ENCODE results near the gene FOXC2. TPM values are rescaled to one million over a fixed set of nuclear protein-coding genes. Genes with fewer than 3 reads are reported as not detected.

FOXC2 gene
- total RNA-seq, 4 donors from 2014 or later: 0.09 to 0.57 (median 0.40) TPM

DNA sequence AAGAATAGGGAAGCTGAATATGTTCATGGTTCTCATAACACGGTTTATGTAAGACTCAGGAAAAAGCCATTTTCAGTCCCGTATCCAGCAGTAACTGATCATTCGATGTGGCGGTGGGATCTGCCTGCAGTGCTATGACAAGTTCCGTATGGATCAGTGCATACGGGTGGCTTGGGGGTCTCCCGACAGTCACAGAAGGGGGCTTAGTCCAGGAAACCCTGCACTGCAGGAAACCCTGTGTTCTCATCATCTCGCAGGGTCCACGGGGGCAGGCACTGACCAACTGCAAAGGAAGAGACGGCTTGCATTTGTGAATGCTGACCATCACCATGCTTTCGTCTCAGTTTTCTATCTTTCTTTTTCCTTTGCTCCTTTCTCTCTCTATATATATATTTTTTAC lies 19.3 kb upstream of the FOXC2 start:
- DNase-seq: no peak
- Histone ChIP-seq H3K4me3 (no peak overlapping the region), H3K4me1 (no peaks in the 10 kb centered on the region), H3K36me3 (peaks cover 6 to 100% (median 12%) of the 10 kb centered on the region in 3 donors), H3K27ac (no peak overlapping the region), H3K27me3 (no peaks in the 10 kb centered on the region), H3K9me3 (no peaks in the 10 kb centered on the region)
- TF ChIP-seq CTCF (IDR thresholded peaks at IDR 0.05) (no peak), POLR2A (IDR thresholded peaks at IDR 0.05) (no peak)
- WGBS, 2 donors: 95 to 97% methylated on average over 11 of the region's 11 CpGs
- intact Hi-C loops (cut with DNase I): no loop called here

DNA sequence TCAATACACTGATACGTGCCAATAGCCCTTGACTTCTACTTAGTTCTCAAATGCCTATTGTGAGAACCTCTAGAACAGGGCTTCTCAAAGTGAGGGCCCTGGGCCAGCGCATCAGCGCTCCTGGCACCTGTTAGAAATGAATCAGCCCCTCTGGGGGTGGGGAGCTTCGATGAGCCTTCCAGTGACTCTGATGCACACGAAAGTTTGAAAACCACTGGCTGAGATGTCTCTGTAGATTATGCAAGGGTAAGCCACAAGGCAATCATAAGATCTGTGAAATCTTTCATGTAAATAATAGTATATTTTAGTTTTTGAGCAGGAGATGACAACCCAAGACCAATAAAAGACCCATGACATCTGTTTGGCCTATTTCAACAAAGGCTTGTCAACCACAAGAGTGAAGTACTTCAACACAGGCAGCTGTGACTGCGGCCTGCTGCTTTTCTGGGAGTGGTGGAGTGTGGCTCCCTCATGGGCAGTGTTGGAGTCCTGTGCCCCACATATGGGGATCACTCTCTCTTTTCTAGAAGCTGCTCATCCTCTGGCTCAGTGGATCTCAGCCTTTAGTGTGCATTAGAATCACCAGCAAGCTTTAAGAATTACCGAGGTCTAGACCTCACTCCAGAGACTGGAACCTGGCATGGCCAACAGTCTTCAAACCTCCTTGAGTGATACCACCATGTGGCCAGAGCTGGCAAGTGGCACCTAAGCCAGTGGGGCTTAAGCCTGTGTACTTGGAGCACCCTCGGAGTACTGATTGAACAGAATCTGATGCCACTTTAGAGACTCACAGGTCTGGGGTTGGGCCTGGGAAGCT lies 17.3 kb upstream of the FOXC2 start:
- H3K27me3 ChIP-seq: no peaks in the 10 kb centered on the region
- peaks cover 0 to 16% (median 3%) of the 10 kb centered on the region in 3 donors for H3K4me1 ChIP-seq
- DNase-seq: no peak
- no peak overlapping the region for H3K4me3 ChIP-seq
- H3K27ac ChIP-seq: no peak overlapping the region
- H3K9me3 ChIP-seq: no peaks in the 10 kb centered on the region
- WGBS, 2 donors: 64 to 74% methylated on average over 5 to 7 of the region's 8 CpGs
- peaks cover 6 to 85% (median 12%) of the 10 kb centered on the region in 3 donors for H3K36me3 ChIP-seq
- TF ChIP-seq CTCF (IDR thresholded peaks at IDR 0.05): no peak
- no peak for TF ChIP-seq POLR2A (IDR thresholded peaks at IDR 0.05)
- intact Hi-C loops (cut with DNase I): no loop called here

- Histone ChIP-seq H3K36me3 (peaks cover 4 to 80% (median 12%) of the 10 kb centered on the region in 3 donors), H3K27me3 (no peaks in the 10 kb centered on the region), H3K4me1 (peaks cover 4 to 21% (median 5%) of the 10 kb centered on the region in 3 donors), H3K4me3 (no peak overlapping the region), H3K27ac (no peak overlapping the region), H3K9me3 (no peaks in the 10 kb centered on the region)
- no peak for DNase-seq
- intact Hi-C loops (cut with DNase I): no loop called here
- WGBS, 2 donors: 94% methylated on average over 3 of the region's 7 CpGs; no CpG with 5 or more reads in 1 of the 2 donors
- TF ChIP-seq POLR2A (IDR thresholded peaks at IDR 0.05): no peak
- no peak for TF ChIP-seq CTCF (IDR thresholded peaks at IDR 0.05)
Observed at GRCh38 chr16:86549893-86550190, 16.8 kb upstream of the FOXC2 start.

- H3K9me3 ChIP-seq: no peaks in the 10 kb centered on the region
- peaks cover 0 to 75% (median 12%) of the 10 kb centered on the region in 3 donors for H3K36me3 ChIP-seq
- H3K27ac ChIP-seq: no peak overlapping the region
- no peaks in the 10 kb centered on the region for H3K27me3 ChIP-seq
- peaks cover 5 to 23% (median 5%) of the 10 kb centered on the region in 3 donors for H3K4me1 ChIP-seq
- DNase-seq: no peak
- no peak overlapping the region for H3K4me3 ChIP-seq
- TF ChIP-seq POLR2A (IDR thresholded peaks at IDR 0.05) (no peak), CTCF (IDR thresholded peaks at IDR 0.05) (no peak)
- WGBS, 2 donors: 90 to 95% methylated on average over 2 to 4 of the region's 5 CpGs
- intact Hi-C loops (cut with DNase I): no loop called here
Observed at GRCh38 chr16:86550281-86550680, 16.3 kb upstream of the FOXC2 start.

DNA sequence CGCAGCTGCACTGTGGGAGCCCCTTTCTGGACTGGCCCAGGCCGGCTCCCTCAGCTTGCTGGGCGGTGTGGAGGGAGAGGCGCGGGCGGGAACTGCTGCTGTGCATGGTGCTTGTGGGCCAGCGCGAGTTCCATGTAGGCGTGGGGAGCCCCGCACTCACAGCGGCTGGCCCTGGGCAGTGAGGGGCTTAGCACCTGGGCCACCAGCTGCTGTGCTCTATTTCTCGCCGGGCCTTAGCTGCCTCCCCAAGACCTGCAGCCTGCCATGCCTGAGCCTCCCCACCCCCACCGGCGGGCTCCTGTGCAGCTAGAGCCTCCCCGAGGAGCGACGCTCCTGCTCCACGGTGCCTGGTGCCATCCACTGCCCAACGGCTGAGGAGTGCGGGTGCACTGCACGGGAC lies 13.3 kb upstream of the FOXC2 start:
- DNase-seq: no peak
- H3K4me3 ChIP-seq: no peak overlapping the region
- 80 to 83% methylated on average over 1 of the region's 22 CpGs for WGBS, 2 donors
- peaks cover 0 to 44% (median 12%) of the 10 kb centered on the region in 3 donors for H3K36me3 ChIP-seq
- H3K27ac ChIP-seq: no peak overlapping the region
- intact Hi-C loops (cut with DNase I): no loop called here
- TF ChIP-seq CTCF (IDR thresholded peaks at IDR 0.05) (no peak), POLR2A (IDR thresholded peaks at IDR 0.05) (no peak)
- H3K9me3 ChIP-seq: no peaks in the 10 kb centered on the region
- peaks cover 0 to 6% (median 0%) of the 10 kb centered on the region in 4 donors for H3K27me3 ChIP-seq
- peaks cover 10 to 30% (median 12%) of the 10 kb centered on the region in 3 donors for H3K4me1 ChIP-seq

All from esophagus squamous epithelium (tissue), 5 donors.